Activated CD4-positive, alpha-beta T cell treated with anti-CD3 and anti-CD28 coated beads for 36 hours (primary cell): ENCODE results near the gene ODF4. TPM values are rescaled to one million over a fixed set of nuclear protein-coding genes. Genes with fewer than 3 reads are reported as not detected.
A peak's percentile ranks its signal among the peaks of the same experiment; 100 is the strongest.

Experiments
- ATAC-seq: fragments of 200-7000 bp; cut with Tn5 transposase; one replicate; pipeline ENCODE4 v1.10.0; 2021; ENCODE audit warnings: mild to moderate bottlenecking, moderate library complexity
- CTCF ChIA-PET: fragments of 350-600 bp; sonication (Branson Sonifier 250); formaldehyde crosslinking; loops from one replicate; lab custom pipeline; 2021; ENCODE audit warnings: antibody characterized with exemption; lab: Charles Lee
- POLR2A ChIA-PET: fragments of 350-600 bp; sonication (Branson Sonifier 250); formaldehyde crosslinking; loops from one replicate; lab custom pipeline; 2021; ENCODE audit warnings: antibody characterized with exemption, inconsistent platforms; lab: Charles Lee
- DNase-seq: peaks from one replicate; pipeline ENCODE4 v3.0.0-alpha.2; 2020
- H3K27ac Mint-ChIP-seq: one replicate; pipeline ENCODE4 v1.8.0; 2021; ENCODE audit warnings: mixed read lengths
- H3K27me3 Mint-ChIP-seq: one replicate; pipeline ENCODE4 v1.8.0; 2021; ENCODE audit warnings: mixed read lengths
- H3K36me3 Mint-ChIP-seq: one replicate; pipeline ENCODE4 v1.8.0; 2021; ENCODE audit warnings: low read depth, mixed read lengths
- H3K4me1 Mint-ChIP-seq: one replicate; pipeline ENCODE4 v1.8.0; 2021; ENCODE audit warnings: mixed read lengths
- H3K4me3 Mint-ChIP-seq: one replicate; pipeline ENCODE4 v1.8.0; 2021; ENCODE audit warnings: mild to moderate bottlenecking, moderate library complexity, mixed read lengths
- H3K9me3 Mint-ChIP-seq: one replicate; pipeline ENCODE4 v1.8.0; 2021; ENCODE audit warnings: low read depth, mixed read lengths
- intact Hi-C, 2 experiments: fragments of 100-400 bp; cut with DNase I in 1 of 2; cut with micrococcal nuclease in 1 of 2; formaldehyde crosslinking; loops; one replicate each; pipeline versions ENCODE4 v1.14.2 to v1.15.1; 2022 to 2024; cut with DNase I, micrococcal nuclease
- total RNA-seq, 2 experiments: library from RNA; stranded (reverse); gene quantifications; one replicate each; pipeline ENCODE4 v1.2.3, GENCODE V29; 2021

The ODF4 gene
- not detected for total RNA-seq

GRCh38 chr17:8339540-8339939 lies at the start of gene ODF4:
TSS of gene ODF4 (plus strand) at chr17:8339840. CDS start at chr17:8340052, 212 bp downstream.
- H3K4me3 Mint-ChIP-seq, result no peak within 1 kb of the TSS
- H3K9me3 Mint-ChIP-seq, result no peaks in the 10 kb centered on the region
- H3K4me1 Mint-ChIP-seq, result peaks cover 11% of the 10 kb centered on the region
- ATAC-seq (no peak), DNase-seq (no peak)
- ChIA-PET POLR2A (no interaction called here), CTCF (no interaction called here)
- H3K36me3 Mint-ChIP-seq, result no peaks in the 10 kb centered on the region
- no peaks in the 10 kb centered on the region for H3K27me3 Mint-ChIP-seq
- intact Hi-C loops, result no loop called here
- no peak within 1 kb of the TSS for H3K27ac Mint-ChIP-seq

GRCh38 chr17:8290043-8290442 lies 49.6 kb upstream of the ODF4 start:
- POLR2A ChIA-PET, result no interaction called here
- peaks cover 26% of the 10 kb centered on the region for H3K4me1 Mint-ChIP-seq
- intact Hi-C loops, result loop anchor here in 1 of 2 experiments (10.0 kb wide), 1 partner anchor 85 kb away; the partner anchor contains the start of gene KRABD2

GRCh38 chr17:8292639-8293395 lies 46.8 kb upstream of the ODF4 start:
- ATAC-seq (no peak), DNase-seq (no peak)
- Mint-ChIP-seq H3K27ac (no peak overlapping the region), H3K36me3 (peaks cover 10% of the 10 kb centered on the region), H3K4me1 (peaks cover 27% of the 10 kb centered on the region), H3K9me3 (no peaks in the 10 kb centered on the region), H3K27me3 (no peaks in the 10 kb centered on the region), H3K4me3 (no peak overlapping the region)
- intact Hi-C loops, result loop anchor here in 1 of 2 experiments (10.0 kb wide), 1 partner anchor 82 kb away; the partner anchor contains the start of gene KRABD2
- CTCF ChIA-PET, result interaction anchor here (0.5 to 1.0 kb wide), 3 partner anchors 17 to 232 kb away, joined by 3 to 4 read pairs (median 3); no protein-coding TSS in a partner anchor
- POLR2A ChIA-PET, result interaction anchor here (0.6 kb wide), 1 partner anchor 79 kb away, joined by 3 read pairs; no protein-coding TSS in a partner anchor

More at GRCh38 chr17:8290043-8290442, 49.6 kb upstream of the ODF4 start:
- Mint-ChIP-seq H3K9me3 (no peaks in the 10 kb centered on the region), H3K27ac (peak overlapping the region; percentile 58), H3K4me3 (peak overlapping the region; percentile 84), H3K27me3 (no peaks in the 10 kb centered on the region), H3K36me3 (peaks cover 10% of the 10 kb centered on the region)
- no peak for ATAC-seq
- CTCF ChIA-PET, result no interaction called here
- DNase-seq, result no peak

GRCh38 chr17:8294361-8294760 lies 45.3 kb upstream of the ODF4 start:
- peak overlapping the region; percentile 76 for H3K4me3 Mint-ChIP-seq
- POLR2A ChIA-PET, result no interaction called here
- intact Hi-C loops, result loop anchor here (2.0 to 10.0 kb wide), 2 partner anchors 80 to 142 kb away; partner anchors contain the start of gene KRABD2 (in 1 of the 2)

GRCh38 chr17:8294814-8295316 lies 44.8 kb upstream of the ODF4 start:
- Mint-ChIP-seq H3K27ac (peak overlapping the region; percentile 90), H3K36me3 (peaks cover 6% of the 10 kb centered on the region), H3K4me3 (peak overlapping the region; percentile 76), H3K27me3 (no peaks in the 10 kb centered on the region), H3K4me1 (peaks cover 17% of the 10 kb centered on the region), H3K9me3 (no peaks in the 10 kb centered on the region)
- ATAC-seq (no peak), DNase-seq (no peak)
- ChIA-PET CTCF (interaction anchor here (0.6 to 2.3 kb wide), 21 partner anchors 8 to 235 kb away, joined by 3 to 12 read pairs (median 4); partner anchors contain the start of gene ALOXE3), POLR2A (interaction anchor here (0.6 to 1.5 kb wide), 9 partner anchors 10 to 1078 kb away, joined by 3 to 22 read pairs (median 5); partner anchors contain the start of genes CTC1 and PFAS)
- intact Hi-C loops, result loop anchor here (1.0 to 10.0 kb wide), 6 partner anchors 46 to 142 kb away; partner anchors contain the start of genes KRABD2 (in 1 of the 2) and PFAS (in 1 of the 2)

More at GRCh38 chr17:8294361-8294760, 45.3 kb upstream of the ODF4 start:
- no peaks in the 10 kb centered on the region for H3K9me3 Mint-ChIP-seq
- H3K27me3 Mint-ChIP-seq, result no peaks in the 10 kb centered on the region
- no peak for ATAC-seq
- peak overlapping the region; percentile 90 for H3K27ac Mint-ChIP-seq
- CTCF ChIA-PET, result interaction anchor here (0.6 to 1.9 kb wide), 6 partner anchors 9 to 215 kb away, joined by 3 to 8 read pairs (median 4); no protein-coding TSS in a partner anchor
- peaks cover 8% of the 10 kb centered on the region for H3K36me3 Mint-ChIP-seq
- H3K4me1 Mint-ChIP-seq, result peaks cover 22% of the 10 kb centered on the region
- no peak for DNase-seq

- ATAC-seq (no peak), DNase-seq (no peak)
- no peaks in the 10 kb centered on the region for H3K9me3 Mint-ChIP-seq
- H3K4me3 Mint-ChIP-seq, result peak overlapping the region; percentile 16
- no peaks in the 10 kb centered on the region for H3K36me3 Mint-ChIP-seq
- intact Hi-C loops, result loop anchor here (1.0 to 5.0 kb wide), 7 partner anchors 80 to 240 kb away; no protein-coding TSS in a partner anchor
- ChIA-PET POLR2A (no interaction called here), CTCF (interaction anchor here (0.6 to 3.3 kb wide), 27 partner anchors 11 to 685 kb away, joined by 3 to 15 read pairs (median 4); partner anchors contain the start of genes ALOX12B, ALOXE3, AURKB and RANGRF)
- peaks cover 8% of the 10 kb centered on the region for H3K4me1 Mint-ChIP-seq
- peak overlapping the region; percentile 6 for H3K27ac Mint-ChIP-seq
- no peaks in the 10 kb centered on the region for H3K27me3 Mint-ChIP-seq
These were observed 39.4 kb upstream of the ODF4 start for GRCh38 chr17:8300226-8300625.

- Mint-ChIP-seq H3K27ac (peak overlapping the region; percentile 6), H3K4me1 (peaks cover 8% of the 10 kb centered on the region), H3K27me3 (no peaks in the 10 kb centered on the region), H3K36me3 (no peaks in the 10 kb centered on the region), H3K9me3 (no peaks in the 10 kb centered on the region), H3K4me3 (peak overlapping the region; percentile 16)
- ChIA-PET POLR2A (no interaction called here), CTCF (interaction anchor here (0.6 to 3.3 kb wide), 40 partner anchors 12 to 817 kb away, joined by 3 to 15 read pairs (median 4); partner anchors contain the start of genes ALOX12B, ALOXE3, AURKB and PFAS)
- peak; percentile 97 for ATAC-seq
- DNase-seq, result peak; percentile 76
- intact Hi-C loops, result loop anchor here (1.0 to 5.0 kb wide), 7 partner anchors 80 to 240 kb away; no protein-coding TSS in a partner anchor
These were observed 38.9 kb upstream of the ODF4 start for GRCh38 chr17:8300627-8301242.

- POLR2A ChIA-PET, result no interaction called here
These were observed 29.0 kb upstream of the ODF4 start for GRCh38 chr17:8310601-8311123.

GRCh38 chr17:8311131-8311790 lies 28.4 kb upstream of the ODF4 start:
- no peak for ATAC-seq
- Mint-ChIP-seq H3K9me3 (no peaks in the 10 kb centered on the region), H3K4me1 (no peaks in the 10 kb centered on the region), H3K36me3 (no peaks in the 10 kb centered on the region), H3K27ac (no peak overlapping the region), H3K4me3 (no peak overlapping the region), H3K27me3 (peaks cover 11% of the 10 kb centered on the region)
- no peak for DNase-seq
- POLR2A ChIA-PET, result no interaction called here
- CTCF ChIA-PET, result no interaction called here
- intact Hi-C loops, result no loop called here

More at GRCh38 chr17:8310601-8311123, 29.0 kb upstream of the ODF4 start:
- DNase-seq, result no peak
- Mint-ChIP-seq H3K4me3 (no peak overlapping the region), H3K27ac (no peak overlapping the region), H3K9me3 (no peaks in the 10 kb centered on the region), H3K36me3 (no peaks in the 10 kb centered on the region), H3K4me1 (no peaks in the 10 kb centered on the region), H3K27me3 (peaks cover 8% of the 10 kb centered on the region)
- ATAC-seq, result no peak
- intact Hi-C loops, result no loop called here
- CTCF ChIA-PET, result no interaction called here

- no peak for ATAC-seq
- H3K4me3 Mint-ChIP-seq, result no peak overlapping the region
- ChIA-PET CTCF (no interaction called here), POLR2A (no interaction called here)
- peaks cover 11% of the 10 kb centered on the region for H3K27me3 Mint-ChIP-seq
- intact Hi-C loops, result no loop called here
- H3K36me3 Mint-ChIP-seq, result no peaks in the 10 kb centered on the region
- no peak for DNase-seq
- no peaks in the 10 kb centered on the region for H3K4me1 Mint-ChIP-seq
- no peaks in the 10 kb centered on the region for H3K9me3 Mint-ChIP-seq
- no peak overlapping the region for H3K27ac Mint-ChIP-seq
These were observed 27.4 kb upstream of the ODF4 start for GRCh38 chr17:8312251-8312650.
